Panc1 (cell line): ENCODE results near the gene CAP1. TPM values are rescaled to one million over a fixed set of nuclear protein-coding genes. Genes with fewer than 3 reads are reported as not detected.

ENCODE experiments used
- ATAC-seq: fragments of 200-7000 bp; cut with Tn5 transposase; 2 replicates; pipeline ENCODE4 v1.9.1; 2020; ENCODE audit warnings: mild to moderate bottlenecking, moderate library complexity
- BruUV-seq: library from RNA; stranded (reverse); fragments of 400-500 nt; replicated peaks from 2 replicates; lab custom pipeline; 2021; lab: Mats Ljungman, UMichigan
- CTCF ChIA-PET: fragments of 300-600 bp; sonication (Branson Sonifier 250); formaldehyde crosslinking; loops from one replicate; lab custom pipeline; 2022; ENCODE audit warnings: antibody characterized with exemption; lab: Charles Lee
- POLR2A ChIA-PET: fragments of 300-600 bp; sonication (Branson Sonifier 250); formaldehyde crosslinking; loops from one replicate; lab custom pipeline; 2022; ENCODE audit warnings: antibody characterized with exemption; lab: Charles Lee
- DNase-seq: peaks from one replicate; pipeline ENCODE4 v3.0.0-alpha.2; 2010; ENCODE audit warnings: low read depth, low spot score
- H3K27ac ChIP-seq: 2 replicates; pipeline ENCODE4 v1.5.1; 2011; ENCODE audit warnings: mild to moderate bottlenecking, low read length, inconsistent platforms
- H3K27me3 ChIP-seq: fragments of 200-500 bp; sonication (Bioruptor generic); 2 replicates; pipeline ENCODE4 v1.6.0; 2014; ENCODE audit warnings: low read length, inconsistent platforms; ENCODE audit not compliant: control insufficient read depth, insufficient read depth
- H3K36me3 ChIP-seq: fragments of 200-500 bp; sonication (Bioruptor generic); 2 replicates; pipeline ENCODE4 v1.5.1; 2014; ENCODE audit warnings: inconsistent platforms, mild to moderate bottlenecking, low read length, moderate library complexity; ENCODE audit not compliant: control insufficient read depth, insufficient read depth
- H3K4me1 ChIP-seq: 2 replicates; pipeline ENCODE4 v1.5.1; 2011; ENCODE audit warnings: inconsistent platforms, mild to moderate bottlenecking, low read length, moderate library complexity; ENCODE audit not compliant: control insufficient read depth, insufficient read depth
- H3K4me3 ChIP-seq, 2 experiments: 2 replicates each; pipeline ENCODE4 v1.5.1; 2011 to 2012; ENCODE audit warnings: low read depth in 2 of 2, low read length in 2 of 2, mild to moderate bottlenecking in 2 of 2, inconsistent platforms in 1 of 2, moderate library complexity in 1 of 2
- H3K9me3 ChIP-seq: fragments of 200-500 bp; sonication (Bioruptor generic); 2 replicates; pipeline ENCODE4 v1.5.1; 2014; ENCODE audit warnings: low read depth, mild to moderate bottlenecking, inconsistent platforms, low read length, moderate library complexity; ENCODE audit not compliant: control insufficient read depth, insufficient read depth
- POLR2AphosphoS5 ChIP-seq: IDR thresholded peaks from 2 replicates; pipeline ENCODE4 v1.6.1; 2012; ENCODE audit warnings: mild to moderate bottlenecking, low read depth, low read length, moderate library complexity
- REST ChIP-seq, 2 experiments: IDR thresholded peaks; 2 replicates each; pipeline ENCODE4 v1.6.1; 2011 to 2012; ENCODE audit warnings: low read depth in 2 of 2, control low read depth in 1 of 2, low read length in 1 of 2, mild to moderate bottlenecking in 1 of 2, moderate library complexity in 1 of 2; ENCODE audit not compliant: insufficient read depth in 1 of 2
- SIN3A ChIP-seq: IDR thresholded peaks from 2 replicates; pipeline ENCODE4 v1.6.1; 2012; ENCODE audit warnings: low read depth, mild to moderate bottlenecking, low read length, moderate library complexity, borderline replicate concordance; ENCODE audit not compliant: insufficient read depth
- TCF7L2 ChIP-seq: IDR thresholded peaks from 2 replicates; pipeline ENCODE4 v1.6.1; 2011; ENCODE audit warnings: mild to moderate bottlenecking, low read depth, low read length, inconsistent platforms
- in situ Hi-C: cut with HindIII; loops from 2 replicates; pipeline ENCODE4 v1.10.0; 2016; ENCODE audit warnings: low sequenced_read_pairs, low pct_unique_long_range_greater_than_20kb
- intact Hi-C: fragments of 100-400 bp; cut with micrococcal nuclease; formaldehyde crosslinking; loops from one replicate; pipeline ENCODE4 v1.10.0; 2022; ENCODE audit not compliant: unreplicated experiment
- total RNA-seq: library from RNA; stranded (reverse); gene quantifications from one replicate; pipeline ENCODE4 v1.2.1, GENCODE V29; 2021; ENCODE audit not compliant: unreplicated experiment
- TF ChIP-seq, protein P1 (sequence below): fragments of 450-650 bp; IDR thresholded peaks from 2 replicates; pipeline ENCODE4 v1.5.1; 2017; ENCODE audit warnings: mild to moderate bottlenecking

Gene CAP1
- total RNA-seq, 1 experiment from 2014 or later = 463 TPM

DNA sequence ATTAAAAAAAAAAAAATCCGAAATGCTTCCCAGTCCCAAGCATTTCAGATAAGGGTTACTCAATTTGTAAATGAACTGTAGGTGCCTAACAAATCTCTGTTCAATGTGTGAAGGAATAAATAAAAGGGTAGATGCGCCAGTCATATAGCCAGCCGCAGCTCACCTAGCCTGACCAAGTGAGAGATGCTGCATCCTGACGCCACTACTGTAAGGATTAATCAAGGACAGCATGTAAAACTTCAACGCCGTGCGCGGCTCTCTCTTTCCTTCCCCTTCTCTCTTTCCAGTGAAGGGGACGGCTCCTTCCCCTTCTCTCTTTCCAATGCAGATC lies 56.1 kb downstream of the CAP1 start:
- Histone ChIP-seq H3K9me3 (no peaks in the 10 kb centered on the region), H3K36me3 (no peaks in the 10 kb centered on the region), H3K4me3 (peak overlapping the region; percentile 89 to 95), H3K27ac (peak overlapping the region; percentile 91), H3K27me3 (no peaks in the 10 kb centered on the region), H3K4me1 (peaks cover 12% of the 10 kb centered on the region)
- TSS peak; percentile 83 for BruUV-seq
- ChIA-PET POLR2A (no interaction called here), CTCF (interaction anchor here (0.7 kb wide), 1 partner anchor 18 kb away, joined by 4 read pairs; no protein-coding TSS in a partner anchor)
- TF ChIP-seq TCF7L2 = no peak
- no peak for TF ChIP-seq SIN3A
- TF ChIP-seq REST (IDR thresholded peaks at IDR 0.05; ENCODE audit: insufficient read depth in 1 of 2, low read depth in 2 of 2, low read length in 1 of 2) = no peak
- TF ChIP-seq POLR2AphosphoS5 = no peak
- TF ChIP-seq, protein P1, sequence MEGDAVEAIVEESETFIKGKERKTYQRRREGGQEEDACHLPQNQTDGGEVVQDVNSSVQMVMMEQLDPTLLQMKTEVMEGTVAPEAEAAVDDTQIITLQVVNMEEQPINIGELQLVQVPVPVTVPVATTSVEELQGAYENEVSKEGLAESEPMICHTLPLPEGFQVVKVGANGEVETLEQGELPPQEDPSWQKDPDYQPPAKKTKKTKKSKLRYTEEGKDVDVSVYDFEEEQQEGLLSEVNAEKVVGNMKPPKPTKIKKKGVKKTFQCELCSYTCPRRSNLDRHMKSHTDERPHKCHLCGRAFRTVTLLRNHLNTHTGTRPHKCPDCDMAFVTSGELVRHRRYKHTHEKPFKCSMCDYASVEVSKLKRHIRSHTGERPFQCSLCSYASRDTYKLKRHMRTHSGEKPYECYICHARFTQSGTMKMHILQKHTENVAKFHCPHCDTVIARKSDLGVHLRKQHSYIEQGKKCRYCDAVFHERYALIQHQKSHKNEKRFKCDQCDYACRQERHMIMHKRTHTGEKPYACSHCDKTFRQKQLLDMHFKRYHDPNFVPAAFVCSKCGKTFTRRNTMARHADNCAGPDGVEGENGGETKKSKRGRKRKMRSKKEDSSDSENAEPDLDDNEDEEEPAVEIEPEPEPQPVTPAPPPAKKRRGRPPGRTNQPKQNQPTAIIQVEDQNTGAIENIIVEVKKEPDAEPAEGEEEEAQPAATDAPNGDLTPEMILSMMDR = no peak
- in situ Hi-C loops = no loop called here
- no peak for DNase-seq
- intact Hi-C loops = no loop called here
- ATAC-seq = peak; percentile 62

- H3K4me1 ChIP-seq = peaks cover 12% of the 10 kb centered on the region
- DNase-seq = peak; percentile 30
Observed at GRCh38 chr1:40096977-40097782, 56.7 kb downstream of the CAP1 start, which contains the start of gene PPT1. PPT1 (minus strand) TSS chr1:40097252; CDS start chr1:40097238, 14 bp downstream.

More at GRCh38 chr1:40096977-40097782, 56.7 kb downstream of the CAP1 start, which contains the start of gene PPT1:
- H3K27me3 ChIP-seq = no peaks in the 10 kb centered on the region
- BruUV-seq = no TSS peak
- intact Hi-C loops (no loop called here), in situ Hi-C loops (no loop called here)
- peak; percentile 99 for ATAC-seq
- peak within 1 kb of the TSS; percentile 91 for H3K27ac ChIP-seq
- H3K36me3 ChIP-seq = no peaks in the 10 kb centered on the region
- H3K9me3 ChIP-seq = no peaks in the 10 kb centered on the region
- CTCF ChIA-PET = no interaction called here
- TF ChIP-seq, protein P1 = no peak
- TF ChIP-seq POLR2AphosphoS5 (peak; percentile 72), SIN3A (peak; percentile 91; the same call in 1 of the 2 replicates), TCF7L2 (no peak), REST (IDR thresholded peaks at IDR 0.05; ENCODE audit: insufficient read depth in 1 of 2, low read depth in 2 of 2, low read length in 1 of 2) (0 out of 4 replicates have a peak, but pooled peaks of 1 of the 2 experiments have one; percentile 68)
- peak within 1 kb of the TSS; percentile 89 to 95 for H3K4me3 ChIP-seq
- POLR2A ChIA-PET = no interaction called here
